Type B pancreatic cell (in vitro differentiated cells): Measurements from ENCODE around the gene UBE4B. TPM values are rescaled to one million over a fixed set of nuclear protein-coding genes. Genes with fewer than 3 reads are reported as not detected.

Experiments used
- DNase-seq: peaks from one replicate; pipeline ENCODE4 v3.0.0; 2021; ENCODE audit warnings: mixed read lengths; ENCODE audit not compliant: unreplicated experiment; ENCODE audit errors: extremely low spot score
- H3K27ac Mint-ChIP-seq: 2 replicates; pipeline ENCODE4 v1.8.0; 2021; ENCODE audit warnings: mild to moderate bottlenecking, mixed read lengths
- H3K27me3 Mint-ChIP-seq: 2 replicates; pipeline ENCODE4 v1.8.0; 2021; ENCODE audit warnings: mixed read lengths
- H3K36me3 Mint-ChIP-seq: 2 replicates; pipeline ENCODE4 v1.8.0; 2021; ENCODE audit warnings: mixed read lengths
- H3K4me1 Mint-ChIP-seq: one replicate; pipeline ENCODE4 v1.8.0; 2021; ENCODE audit warnings: mixed read lengths; ENCODE audit not compliant: unreplicated experiment
- H3K4me3 Mint-ChIP-seq: 2 replicates; pipeline ENCODE4 v1.8.0; 2021; ENCODE audit warnings: mild to moderate bottlenecking, mixed read lengths
- H3K9me3 Mint-ChIP-seq: 2 replicates; pipeline ENCODE4 v1.8.0; 2021; ENCODE audit warnings: mixed read lengths
- total RNA-seq: library from RNA; stranded (reverse); gene quantifications from 2 replicates; pipeline ENCODE4 v1.2.1, GENCODE V29; 2021; ENCODE audit warnings: low replicate concordance
- TF ChIP-seq, protein P1 (sequence below): fragments of 200-600 bp; sonication (generic); conservative IDR thresholded peaks from 2 replicates; pipeline ENCODE4 v1.5.0; 2021; ENCODE audit warnings: antibody characterized with exemption, mild to moderate bottlenecking

UBE4B gene
- total RNA-seq, 1 donor from 2014 or later, result 55.1 TPM

DNA sequence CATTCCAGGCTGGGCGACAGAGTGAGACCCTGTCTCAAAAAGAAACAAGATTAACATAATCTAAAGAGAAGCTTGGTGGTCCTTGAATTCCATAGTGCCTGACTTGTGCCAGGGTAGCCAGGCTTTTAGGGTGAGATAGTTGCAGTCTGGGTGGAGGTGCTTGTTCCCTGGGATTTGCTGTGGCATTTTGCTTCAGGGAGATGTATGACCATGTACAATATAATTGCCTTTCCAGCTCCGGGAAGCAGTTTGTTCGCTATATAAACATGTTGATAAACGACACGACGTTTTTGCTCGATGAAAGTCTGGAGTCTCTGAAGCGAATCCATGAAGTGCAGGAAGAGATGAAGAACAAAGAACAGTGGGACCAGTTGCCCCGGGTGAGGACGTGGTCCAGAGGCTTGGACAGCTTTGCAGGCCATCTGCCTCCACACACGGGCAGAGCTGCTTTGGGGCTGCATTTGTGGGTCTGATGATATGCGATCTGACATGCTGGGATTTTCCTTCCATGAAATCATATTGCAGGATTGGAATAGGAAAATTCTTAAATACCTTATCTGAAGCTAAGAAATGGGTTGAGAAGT is 128.2 kb downstream of the UBE4B start:
- Mint-ChIP-seq H3K27me3 (no peaks in the 10 kb centered on the region), H3K27ac (peak overlapping the region; percentile 11), H3K36me3 (peaks cover 22% of the 10 kb centered on the region), H3K4me3 (no peak overlapping the region), H3K9me3 (no peaks in the 10 kb centered on the region), H3K4me1 (peaks cover 7% of the 10 kb centered on the region)
- TF ChIP-seq, protein P1, sequence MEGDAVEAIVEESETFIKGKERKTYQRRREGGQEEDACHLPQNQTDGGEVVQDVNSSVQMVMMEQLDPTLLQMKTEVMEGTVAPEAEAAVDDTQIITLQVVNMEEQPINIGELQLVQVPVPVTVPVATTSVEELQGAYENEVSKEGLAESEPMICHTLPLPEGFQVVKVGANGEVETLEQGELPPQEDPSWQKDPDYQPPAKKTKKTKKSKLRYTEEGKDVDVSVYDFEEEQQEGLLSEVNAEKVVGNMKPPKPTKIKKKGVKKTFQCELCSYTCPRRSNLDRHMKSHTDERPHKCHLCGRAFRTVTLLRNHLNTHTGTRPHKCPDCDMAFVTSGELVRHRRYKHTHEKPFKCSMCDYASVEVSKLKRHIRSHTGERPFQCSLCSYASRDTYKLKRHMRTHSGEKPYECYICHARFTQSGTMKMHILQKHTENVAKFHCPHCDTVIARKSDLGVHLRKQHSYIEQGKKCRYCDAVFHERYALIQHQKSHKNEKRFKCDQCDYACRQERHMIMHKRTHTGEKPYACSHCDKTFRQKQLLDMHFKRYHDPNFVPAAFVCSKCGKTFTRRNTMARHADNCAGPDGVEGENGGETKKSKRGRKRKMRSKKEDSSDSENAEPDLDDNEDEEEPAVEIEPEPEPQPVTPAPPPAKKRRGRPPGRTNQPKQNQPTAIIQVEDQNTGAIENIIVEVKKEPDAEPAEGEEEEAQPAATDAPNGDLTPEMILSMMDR, result no peak
- DNase-seq, result no peak

DNA sequence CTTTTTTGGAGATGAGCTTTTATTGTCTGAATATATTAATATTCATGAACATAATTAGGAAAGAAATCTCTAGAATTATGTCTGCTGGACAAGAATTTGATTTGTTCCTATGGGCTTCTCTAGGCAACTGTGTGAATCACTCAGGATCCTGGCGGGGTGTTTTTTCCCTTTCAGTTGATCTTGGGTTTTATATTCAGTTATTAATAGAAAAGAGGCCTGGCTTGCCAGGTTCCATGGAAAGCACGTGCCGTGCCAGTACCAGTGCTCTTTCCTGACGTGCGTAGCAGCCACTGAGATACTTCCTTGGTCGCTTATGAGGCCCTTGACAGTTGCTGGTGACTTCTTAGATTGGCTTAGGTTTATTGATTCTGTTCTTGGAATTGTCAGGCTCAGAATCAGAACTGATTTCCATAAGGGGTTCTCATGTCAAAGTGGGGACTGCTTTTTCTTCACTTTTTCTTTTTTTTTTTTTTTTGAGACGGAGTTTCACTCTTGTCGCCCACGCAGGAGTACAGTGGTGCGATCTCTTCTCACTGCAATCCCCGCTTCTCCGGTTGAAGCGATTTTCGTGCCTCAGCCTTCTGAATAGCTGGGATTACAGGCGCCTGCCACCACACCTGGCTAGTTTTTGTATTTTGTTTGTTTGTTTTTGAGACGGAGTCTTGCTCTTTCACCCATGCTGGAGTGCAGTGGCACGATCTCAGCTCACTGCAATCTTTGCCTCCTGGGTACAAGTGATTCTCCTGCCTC is 129.0 kb downstream of the UBE4B start:
- DNase-seq, result no peak
- H3K27ac Mint-ChIP-seq, result no peak overlapping the region
- H3K9me3 Mint-ChIP-seq, result no peaks in the 10 kb centered on the region
- TF ChIP-seq, protein P1, result no peak
- peaks cover 7% of the 10 kb centered on the region for H3K4me1 Mint-ChIP-seq
- peaks cover 22% of the 10 kb centered on the region for H3K36me3 Mint-ChIP-seq
- H3K27me3 Mint-ChIP-seq, result no peaks in the 10 kb centered on the region
- no peak overlapping the region for H3K4me3 Mint-ChIP-seq

- DNase-seq, result no peak
- H3K36me3 Mint-ChIP-seq, result peaks cover 36% of the 10 kb centered on the region
- no peaks in the 10 kb centered on the region for H3K27me3 Mint-ChIP-seq
- TF ChIP-seq, protein P1, result no peak
- H3K4me3 Mint-ChIP-seq, result no peak overlapping the region
- H3K4me1 Mint-ChIP-seq, result peaks cover 6% of the 10 kb centered on the region
- H3K27ac Mint-ChIP-seq, result peak overlapping the region; percentile 6
- H3K9me3 Mint-ChIP-seq, result no peaks in the 10 kb centered on the region
Observed at GRCh38 chr1:10168912-10169514, 136.3 kb downstream of the UBE4B start.

GRCh38 chr1:10170239-10170574 is 137.4 kb downstream of the UBE4B start:
- Mint-ChIP-seq H3K36me3 (peaks cover 36% of the 10 kb centered on the region), H3K9me3 (no peaks in the 10 kb centered on the region), H3K27me3 (no peaks in the 10 kb centered on the region), H3K4me3 (no peak overlapping the region), H3K4me1 (peaks cover 6% of the 10 kb centered on the region), H3K27ac (no peak overlapping the region)
- no peak for DNase-seq
- TF ChIP-seq, protein P1, result no peak

- no peaks in the 10 kb centered on the region for H3K9me3 Mint-ChIP-seq
- DNase-seq, result no peak
- H3K27me3 Mint-ChIP-seq, result no peaks in the 10 kb centered on the region
- H3K4me1 Mint-ChIP-seq, result peaks cover 6% of the 10 kb centered on the region
- H3K36me3 Mint-ChIP-seq, result peaks cover 38% of the 10 kb centered on the region
- no peak overlapping the region for H3K4me3 Mint-ChIP-seq
- TF ChIP-seq, protein P1, result no peak
- no peak overlapping the region for H3K27ac Mint-ChIP-seq
Observed at GRCh38 chr1:10171105-10171767, 138.5 kb downstream of the UBE4B start.
